Measurements from ENCODE around the gene KIRREL3.

KIRREL3 gene

DNA sequence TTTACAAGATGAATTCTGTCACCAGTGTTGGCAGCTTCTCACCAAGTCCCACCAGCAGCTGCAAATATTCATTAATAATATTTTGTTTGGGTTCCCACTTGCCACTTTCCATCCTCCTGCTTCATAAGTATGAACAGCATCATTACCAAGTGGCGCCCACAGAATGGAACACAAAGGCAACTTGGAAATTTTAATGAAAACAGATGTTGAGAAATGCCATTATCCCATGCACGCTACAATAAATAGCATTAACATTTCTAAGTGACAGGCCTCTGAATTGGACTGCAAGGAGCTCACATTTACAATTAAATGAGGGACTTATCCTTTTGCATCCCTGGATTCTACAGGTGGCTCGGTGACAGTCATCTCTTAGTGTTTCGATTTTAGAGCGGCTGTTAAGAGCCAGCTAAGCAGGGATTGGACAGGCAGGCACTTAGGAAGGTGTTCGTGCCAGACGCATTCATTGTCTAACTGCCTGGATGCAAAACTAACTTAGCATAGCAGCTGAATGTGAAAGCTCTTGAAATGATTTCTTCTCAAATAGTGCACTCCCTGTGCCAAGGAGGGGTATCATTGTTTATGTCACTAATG is 170.3 kb downstream of the KIRREL3 start:
- WGBS, 2 donors (ENCODE audit: extremely low coverage in 2 of 2, insufficient read length in 2 of 2, insufficient replicate concordance in 1 of 2) = no CpG with 5 or more reads among the region's 7 CpGs
- Histone ChIP-seq H4K91ac (ENCODE audit: low read depth, low read length, poor library complexity) (no peak overlapping the region), H3K14ac (ENCODE audit: low read length) (no peak overlapping the region), H3K4me3 (ENCODE audit: low read length in 2 of 2) (no peak overlapping the region), H4K8ac (ENCODE audit: low read depth, low read length) (no peak overlapping the region), H2AFZ (ENCODE audit: low read length) (no peak overlapping the region), H3K23ac (ENCODE audit: low read depth, low read length, poor library complexity) (no peak overlapping the region), H2AK5ac (ENCODE audit: low read depth, low read length) (no peak overlapping the region), H3K4me1 (ENCODE audit: control insufficient read depth in 2 of 2, insufficient read depth in 1 of 2, low read depth in 1 of 2, low read length in 2 of 2) (peaks cover 0 to 2% of the 10 kb centered on the region in 2 donors), H2BK15ac (ENCODE audit: low read length) (no peak overlapping the region), H3K79me1 (ENCODE audit: low read depth, low read length) (no peaks in the 10 kb centered on the region), H3K27me3 (ENCODE audit: control insufficient read depth in 3 of 3, insufficient read depth in 3 of 3, low read depth in 1 of 3, low read length in 3 of 3) (no peaks in the 10 kb centered on the region), H3K36me3 (replicated peaks in 1 of 2; ENCODE audit: control insufficient read depth in 2 of 2, insufficient read depth in 2 of 2, low read length in 2 of 2) (no peaks in the 10 kb centered on the region), H2BK5ac (ENCODE audit: low read length) (no peak overlapping the region), H3K4ac (ENCODE audit: low read length) (no peak overlapping the region), H3K9me3 (replicated peaks in 1 of 2; ENCODE audit: control insufficient read depth in 2 of 2, insufficient read depth in 1 of 2, low read depth in 1 of 2, low read length in 2 of 2) (no peaks in the 10 kb centered on the region), H2BK120ac (ENCODE audit: low read depth, low read length) (no peak overlapping the region), H3K27ac (replicated peaks; ENCODE audit: low read length) (no peak overlapping the region), H3K9ac (ENCODE audit: low read depth, low read length, poor library complexity) (no peak overlapping the region), H2BK12ac (ENCODE audit: low read length) (no peak overlapping the region), H3K4me2 (ENCODE audit: insufficient read depth, low read length, poor library complexity, severe bottlenecking) (no peak overlapping the region), H3K18ac (ENCODE audit: low read length) (no peak overlapping the region)
- DNase-seq (ENCODE audit: low spot score) = no peak

DNA sequence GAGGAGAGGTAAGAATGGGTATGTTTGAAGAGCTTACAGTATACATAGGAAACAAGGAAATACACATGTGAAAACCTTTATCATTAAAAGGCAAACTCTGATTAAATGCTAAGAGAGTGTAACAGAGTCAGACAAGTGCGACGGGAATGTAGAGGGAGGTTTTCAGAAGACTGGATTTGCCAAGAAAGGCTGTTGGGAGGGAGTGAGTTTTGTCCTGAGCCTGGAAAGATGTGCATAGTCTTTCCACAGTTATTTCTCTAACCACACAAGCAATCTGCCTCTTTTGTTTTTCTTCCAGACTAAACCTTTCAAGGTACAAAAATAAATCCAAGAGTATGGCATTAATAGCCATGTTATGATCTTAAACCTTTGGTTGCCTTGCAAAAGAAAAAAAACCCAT is 170.9 kb downstream of the KIRREL3 start:
- H3K4me1 ChIP-seq (ENCODE audit: control insufficient read depth in 2 of 2, insufficient read depth in 1 of 2, low read depth in 1 of 2, low read length in 2 of 2) = peaks cover 0 to 2% of the 10 kb centered on the region in 2 donors
- no peaks in the 10 kb centered on the region for H3K79me1 ChIP-seq (ENCODE audit: low read depth, low read length)
- H2AK5ac ChIP-seq (ENCODE audit: low read depth, low read length) = no peak overlapping the region
- H4K8ac ChIP-seq (ENCODE audit: low read depth, low read length) = no peak overlapping the region
- H3K4me2 ChIP-seq (ENCODE audit: insufficient read depth, low read length, poor library complexity, severe bottlenecking) = no peak overlapping the region
- H3K18ac ChIP-seq (ENCODE audit: low read length) = no peak overlapping the region
- H2BK12ac ChIP-seq (ENCODE audit: low read length) = no peak overlapping the region
- no peak for DNase-seq (ENCODE audit: low spot score)
- H3K4ac ChIP-seq (ENCODE audit: low read length) = no peak overlapping the region
- no peak overlapping the region for H3K9ac ChIP-seq (ENCODE audit: low read depth, low read length, poor library complexity)
- H3K27ac ChIP-seq (replicated peaks; ENCODE audit: low read length) = no peak overlapping the region
- H3K36me3 ChIP-seq (replicated peaks in 1 of 2; ENCODE audit: control insufficient read depth in 2 of 2, insufficient read depth in 2 of 2, low read length in 2 of 2) = no peaks in the 10 kb centered on the region
- no peak overlapping the region for H2BK5ac ChIP-seq (ENCODE audit: low read length)
- WGBS, 2 donors (ENCODE audit: extremely low coverage in 2 of 2, insufficient read length in 2 of 2, insufficient replicate concordance in 1 of 2) = no CpG with 5 or more reads among the region's 2 CpGs
- H3K14ac ChIP-seq (ENCODE audit: low read length) = no peak overlapping the region
- no peak overlapping the region for H2BK120ac ChIP-seq (ENCODE audit: low read depth, low read length)
- no peak overlapping the region for H2BK15ac ChIP-seq (ENCODE audit: low read length)
- no peak overlapping the region for H4K91ac ChIP-seq (ENCODE audit: low read depth, low read length, poor library complexity)
- H3K4me3 ChIP-seq (ENCODE audit: low read length in 2 of 2) = no peak overlapping the region
- H3K23ac ChIP-seq (ENCODE audit: low read depth, low read length, poor library complexity) = no peak overlapping the region
- H3K27me3 ChIP-seq (ENCODE audit: control insufficient read depth in 3 of 3, insufficient read depth in 3 of 3, low read depth in 1 of 3, low read length in 3 of 3) = no peaks in the 10 kb centered on the region
- no peaks in the 10 kb centered on the region for H3K9me3 ChIP-seq (replicated peaks in 1 of 2; ENCODE audit: control insufficient read depth in 2 of 2, insufficient read depth in 1 of 2, low read depth in 1 of 2, low read length in 2 of 2)
- H2AFZ ChIP-seq (ENCODE audit: low read length) = no peak overlapping the region

DNA sequence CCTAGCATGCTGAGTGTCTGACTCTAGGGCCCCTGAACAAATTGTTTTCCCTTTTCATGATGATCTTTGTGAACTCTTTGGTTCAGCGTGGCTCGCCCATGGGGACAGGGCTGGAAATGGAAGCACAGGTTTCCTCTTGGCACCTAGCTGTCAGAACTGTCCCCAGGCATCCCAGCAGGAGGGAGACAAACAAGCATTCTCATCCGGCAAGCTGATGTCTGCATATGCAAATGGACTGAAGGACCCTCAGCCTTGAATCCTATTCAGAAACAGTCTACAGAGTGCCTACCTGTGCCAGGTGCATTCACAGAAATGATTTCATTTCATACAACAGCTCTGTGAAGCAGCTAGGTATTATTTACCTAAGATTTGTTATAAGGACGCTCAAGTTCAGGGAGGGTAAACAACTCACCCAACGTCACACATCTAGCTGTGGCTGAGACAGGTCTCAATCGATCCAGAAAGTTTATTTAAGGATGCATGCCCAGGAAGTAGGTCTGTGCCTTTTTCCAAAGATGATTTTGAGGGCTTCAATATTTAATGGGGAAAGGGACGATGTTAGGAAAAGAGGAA is 176.4 kb downstream of the KIRREL3 start:
- 100% methylated on average over 1 of the region's 7 CpGs; no CpG with 5 or more reads in 1 of the 2 donors for WGBS, 2 donors (ENCODE audit: extremely low coverage in 2 of 2, insufficient read length in 2 of 2, insufficient replicate concordance in 1 of 2)
- H3K9ac ChIP-seq (ENCODE audit: low read depth, low read length, poor library complexity) = no peak overlapping the region
- no peaks in the 10 kb centered on the region for H3K79me1 ChIP-seq (ENCODE audit: low read depth, low read length)

DNA sequence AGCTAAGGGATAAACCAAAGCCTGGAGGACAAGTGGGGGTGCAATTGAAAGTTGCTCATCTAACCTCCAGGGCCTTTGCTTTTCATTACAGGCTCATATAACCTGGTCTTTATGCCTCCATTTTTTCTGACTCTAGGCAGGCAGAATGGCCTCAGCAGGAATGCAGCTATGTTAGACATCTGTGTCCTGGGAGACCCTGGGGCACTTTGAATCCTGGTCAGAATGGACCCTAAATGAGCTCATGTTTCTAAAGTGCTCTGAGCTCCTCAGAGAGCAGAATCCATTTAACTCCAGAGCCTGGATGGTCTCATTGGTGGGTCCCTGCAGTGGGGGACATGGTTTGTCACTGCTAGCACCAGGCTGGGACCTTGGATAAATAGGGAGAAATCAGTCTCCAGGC is 177.3 kb downstream of the KIRREL3 start:
- Histone ChIP-seq H3K36me3 (replicated peaks in 1 of 2; ENCODE audit: control insufficient read depth in 2 of 2, insufficient read depth in 2 of 2, low read length in 2 of 2) (no peaks in the 10 kb centered on the region), H3K23ac (ENCODE audit: low read depth, low read length, poor library complexity) (no peak overlapping the region), H3K4ac (ENCODE audit: low read length) (no peak overlapping the region), H3K79me1 (ENCODE audit: low read depth, low read length) (no peaks in the 10 kb centered on the region), H2BK12ac (ENCODE audit: low read length) (no peak overlapping the region), H3K27ac (replicated peaks; ENCODE audit: low read length) (no peak overlapping the region), H3K9me3 (replicated peaks in 1 of 2; ENCODE audit: control insufficient read depth in 2 of 2, insufficient read depth in 1 of 2, low read depth in 1 of 2, low read length in 2 of 2) (no peaks in the 10 kb centered on the region), H3K4me1 (ENCODE audit: control insufficient read depth in 2 of 2, insufficient read depth in 1 of 2, low read depth in 1 of 2, low read length in 2 of 2) (no peaks in the 10 kb centered on the region), H4K91ac (ENCODE audit: low read depth, low read length, poor library complexity) (no peak overlapping the region), H2AFZ (ENCODE audit: low read length) (no peak overlapping the region), H4K8ac (ENCODE audit: low read depth, low read length) (no peak overlapping the region), H3K14ac (ENCODE audit: low read length) (no peak overlapping the region), H2BK5ac (ENCODE audit: low read length) (no peak overlapping the region), H3K9ac (ENCODE audit: low read depth, low read length, poor library complexity) (no peak overlapping the region), H2BK120ac (ENCODE audit: low read depth, low read length) (no peak overlapping the region), H3K4me2 (ENCODE audit: insufficient read depth, low read length, poor library complexity, severe bottlenecking) (no peak overlapping the region), H3K18ac (ENCODE audit: low read length) (no peak overlapping the region), H3K27me3 (ENCODE audit: control insufficient read depth in 3 of 3, insufficient read depth in 3 of 3, low read depth in 1 of 3, low read length in 3 of 3) (no peaks in the 10 kb centered on the region), H2AK5ac (ENCODE audit: low read depth, low read length) (no peak overlapping the region), H2BK15ac (ENCODE audit: low read length) (no peak overlapping the region), H3K4me3 (ENCODE audit: low read length in 2 of 2) (no peak overlapping the region)
- no peak for DNase-seq (ENCODE audit: low spot score)

More for the DNA sequence above, 176.4 kb downstream of the KIRREL3 start:
- Histone ChIP-seq H3K23ac (ENCODE audit: low read depth, low read length, poor library complexity) (no peak overlapping the region), H2BK12ac (ENCODE audit: low read length) (no peak overlapping the region), H3K4me3 (ENCODE audit: low read length in 2 of 2) (no peak overlapping the region), H3K4me2 (ENCODE audit: insufficient read depth, low read length, poor library complexity, severe bottlenecking) (no peak overlapping the region), H3K4ac (ENCODE audit: low read length) (no peak overlapping the region), H4K91ac (ENCODE audit: low read depth, low read length, poor library complexity) (no peak overlapping the region), H2BK5ac (ENCODE audit: low read length) (no peak overlapping the region), H3K36me3 (replicated peaks in 1 of 2; ENCODE audit: control insufficient read depth in 2 of 2, insufficient read depth in 2 of 2, low read length in 2 of 2) (no peaks in the 10 kb centered on the region), H3K4me1 (ENCODE audit: control insufficient read depth in 2 of 2, insufficient read depth in 1 of 2, low read depth in 1 of 2, low read length in 2 of 2) (no peaks in the 10 kb centered on the region), H3K9me3 (replicated peaks in 1 of 2; ENCODE audit: control insufficient read depth in 2 of 2, insufficient read depth in 1 of 2, low read depth in 1 of 2, low read length in 2 of 2) (no peaks in the 10 kb centered on the region), H2AK5ac (ENCODE audit: low read depth, low read length) (no peak overlapping the region), H3K27ac (replicated peaks; ENCODE audit: low read length) (no peak overlapping the region), H2BK120ac (ENCODE audit: low read depth, low read length) (no peak overlapping the region), H2BK15ac (ENCODE audit: low read length) (no peak overlapping the region), H2AFZ (ENCODE audit: low read length) (no peak overlapping the region), H3K18ac (ENCODE audit: low read length) (no peak overlapping the region), H4K8ac (ENCODE audit: low read depth, low read length) (no peak overlapping the region), H3K27me3 (ENCODE audit: control insufficient read depth in 3 of 3, insufficient read depth in 3 of 3, low read depth in 1 of 3, low read length in 3 of 3) (no peaks in the 10 kb centered on the region), H3K14ac (ENCODE audit: low read length) (no peak overlapping the region)
- no peak for DNase-seq (ENCODE audit: low spot score)

Data from neuronal stem cell (in vitro differentiated cells).